BJ (cell line): ENCODE measurements around the gene COBL. TPM values are rescaled to one million over a fixed set of nuclear protein-coding genes. Genes with fewer than 3 reads are reported as not detected.

Experiments
- CTCF ChIA-PET: fragments of 350-600 bp; formaldehyde crosslinking; extraction: SDS; loops from one replicate; lab custom pipeline; 2021; ENCODE audit warnings: antibody characterized with exemption, inconsistent platforms; lab: Yijun Ruan, JAX
- POLR2A ChIA-PET: fragments of 300-600 bp; sonication (Branson Sonifier 250); formaldehyde crosslinking; extraction: SDS; loops from one replicate; lab custom pipeline; 2021; ENCODE audit warnings: antibody characterized with exemption; lab: Charles Lee
- DNase-seq: peaks from one replicate; pipeline ENCODE4 v3.0.0-alpha.2; 2011; ENCODE audit warnings: low read depth
- H3K27me3 ChIP-seq: 2 replicates; pipeline ENCODE4 v1.6.0; 2011; ENCODE audit warnings: low read length; ENCODE audit not compliant: control insufficient read depth, insufficient read depth
- H3K36me3 ChIP-seq: 2 replicates; pipeline ENCODE4 v1.5.1; 2011; ENCODE audit warnings: low read length; ENCODE audit not compliant: control insufficient read depth, insufficient read depth
- H3K4me3 ChIP-seq: 2 replicates; pipeline ENCODE4 v1.5.1; 2011; ENCODE audit warnings: low read depth, mild to moderate bottlenecking, control low read depth, low read length
- polyA plus RNA-seq: library from polyadenylated mRNA; depleted of rRNA; stranded (reverse); fragments of >200 nt; gene quantifications from 2 replicates; pipeline ENCODE4 v1.2.3, GENCODE V29; 2011
- TF ChIP-seq, protein P1 (sequence below): IDR thresholded peaks from 2 replicates; pipeline ENCODE4 v1.5.1; 2011; ENCODE audit warnings: low read depth, mild to moderate bottlenecking, control low read depth, inconsistent platforms, low read length, moderate library complexity; ENCODE audit not compliant: insufficient read depth

The COBL gene
- polyA plus RNA-seq, 1 experiment = not detected

DNA sequence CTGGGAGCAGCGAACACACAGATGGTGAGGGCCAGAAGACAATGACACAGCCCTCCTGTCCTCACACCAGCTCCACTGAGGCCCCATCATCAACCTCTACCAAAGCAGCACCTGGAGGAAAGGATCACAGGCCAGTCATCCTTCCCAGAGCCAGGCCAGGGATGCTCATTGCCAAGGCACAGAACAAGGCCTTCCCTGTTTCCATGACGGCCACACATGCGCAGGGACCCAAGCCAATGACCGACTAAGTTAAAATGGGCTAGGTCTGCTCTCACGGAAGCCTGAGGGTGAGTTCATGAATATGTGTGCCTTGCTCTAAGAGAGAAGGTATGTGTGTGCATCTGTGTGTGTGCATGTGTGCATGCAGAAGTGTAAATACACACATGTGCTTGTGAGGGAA lies 39.6 kb downstream of the COBL start:
- ChIA-PET CTCF (no interaction called here), POLR2A (no interaction called here)
- no peak for DNase-seq
- Histone ChIP-seq H3K36me3 (no peaks in the 10 kb centered on the region), H3K27me3 (no peaks in the 10 kb centered on the region), H3K4me3 (no peak overlapping the region)
- TF ChIP-seq, protein P1, sequence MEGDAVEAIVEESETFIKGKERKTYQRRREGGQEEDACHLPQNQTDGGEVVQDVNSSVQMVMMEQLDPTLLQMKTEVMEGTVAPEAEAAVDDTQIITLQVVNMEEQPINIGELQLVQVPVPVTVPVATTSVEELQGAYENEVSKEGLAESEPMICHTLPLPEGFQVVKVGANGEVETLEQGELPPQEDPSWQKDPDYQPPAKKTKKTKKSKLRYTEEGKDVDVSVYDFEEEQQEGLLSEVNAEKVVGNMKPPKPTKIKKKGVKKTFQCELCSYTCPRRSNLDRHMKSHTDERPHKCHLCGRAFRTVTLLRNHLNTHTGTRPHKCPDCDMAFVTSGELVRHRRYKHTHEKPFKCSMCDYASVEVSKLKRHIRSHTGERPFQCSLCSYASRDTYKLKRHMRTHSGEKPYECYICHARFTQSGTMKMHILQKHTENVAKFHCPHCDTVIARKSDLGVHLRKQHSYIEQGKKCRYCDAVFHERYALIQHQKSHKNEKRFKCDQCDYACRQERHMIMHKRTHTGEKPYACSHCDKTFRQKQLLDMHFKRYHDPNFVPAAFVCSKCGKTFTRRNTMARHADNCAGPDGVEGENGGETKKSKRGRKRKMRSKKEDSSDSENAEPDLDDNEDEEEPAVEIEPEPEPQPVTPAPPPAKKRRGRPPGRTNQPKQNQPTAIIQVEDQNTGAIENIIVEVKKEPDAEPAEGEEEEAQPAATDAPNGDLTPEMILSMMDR = no peak

DNA sequence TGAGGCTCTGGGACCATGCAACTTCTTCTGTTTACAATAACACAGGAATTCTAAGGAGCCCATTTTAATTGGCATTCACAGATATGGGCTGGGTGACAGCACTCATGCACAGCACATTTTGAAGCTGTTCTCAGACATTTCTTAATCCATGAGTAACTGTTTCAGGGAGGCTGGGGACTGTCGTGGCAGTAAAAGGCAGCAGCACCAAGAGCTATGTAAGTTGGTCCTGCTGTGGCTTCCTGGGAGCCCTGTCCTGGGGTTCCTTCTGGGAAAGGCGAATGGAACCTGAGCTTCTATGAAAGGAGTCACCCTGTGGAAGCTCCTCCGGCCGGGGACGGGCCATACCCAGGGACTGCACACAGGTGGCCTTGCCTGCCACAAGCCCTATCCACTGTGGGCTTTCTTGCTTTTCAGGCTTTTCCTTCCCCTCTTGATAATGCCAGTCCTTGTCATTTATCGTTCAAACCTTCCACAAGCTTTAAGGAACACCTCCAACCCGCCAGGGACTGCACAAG lies 40.5 kb downstream of the COBL start:
- no peak for DNase-seq
- POLR2A ChIA-PET = no interaction called here
- Histone ChIP-seq H3K27me3 (no peaks in the 10 kb centered on the region), H3K4me3 (no peak overlapping the region), H3K36me3 (no peaks in the 10 kb centered on the region)
- TF ChIP-seq, protein P1 = no peak
- CTCF ChIA-PET = no interaction called here

DNA sequence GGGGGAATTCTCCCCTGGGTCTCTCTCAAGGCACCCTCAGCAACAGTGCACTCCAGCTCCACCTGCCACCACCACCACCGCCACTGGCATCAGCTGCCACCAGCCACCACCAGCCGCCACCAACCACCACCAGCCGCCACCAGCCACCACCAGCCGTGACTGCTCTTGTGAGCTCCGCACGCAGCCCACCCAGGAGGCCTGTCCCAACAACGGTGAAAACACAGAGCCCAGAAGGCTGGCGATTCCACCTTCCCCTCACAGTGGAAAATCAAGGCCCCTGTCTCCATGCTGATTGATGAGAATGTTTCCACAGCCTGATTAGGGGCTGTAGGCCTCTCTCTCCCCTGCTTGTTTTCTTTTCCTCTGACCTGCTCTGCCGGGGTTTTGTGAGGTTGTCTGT lies 41.1 kb downstream of the COBL start:
- TF ChIP-seq, protein P1 = no peak
- H3K36me3 ChIP-seq = no peaks in the 10 kb centered on the region
- CTCF ChIA-PET = no interaction called here
- DNase-seq = no peak
- POLR2A ChIA-PET = no interaction called here
- H3K27me3 ChIP-seq = no peaks in the 10 kb centered on the region
- H3K4me3 ChIP-seq = no peak overlapping the region

DNA sequence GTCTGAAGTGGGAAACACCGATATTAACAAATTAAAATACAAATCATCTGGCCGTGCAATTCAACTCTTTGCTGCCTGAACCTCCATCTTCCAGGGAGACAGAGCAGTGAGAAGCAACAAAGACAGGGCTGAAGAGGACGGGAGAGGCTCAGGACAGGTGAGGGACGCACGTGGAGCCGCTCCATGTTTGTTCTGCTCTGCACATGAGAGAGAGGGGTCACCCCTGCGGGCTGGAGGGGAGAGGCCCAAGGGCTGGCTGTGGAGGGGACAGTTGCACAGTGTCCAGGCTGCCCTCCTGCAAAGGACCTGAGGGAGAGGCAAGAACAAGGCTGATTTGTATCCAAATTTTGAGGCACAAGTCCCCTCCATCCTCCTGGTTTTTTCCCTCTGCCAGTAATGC lies 41.7 kb downstream of the COBL start:
- no peaks in the 10 kb centered on the region for H3K27me3 ChIP-seq
- ChIA-PET POLR2A (no interaction called here), CTCF (no interaction called here)
- TF ChIP-seq, protein P1 = no peak
- no peak overlapping the region for H3K4me3 ChIP-seq
- H3K36me3 ChIP-seq = no peaks in the 10 kb centered on the region
- DNase-seq = no peak

DNA sequence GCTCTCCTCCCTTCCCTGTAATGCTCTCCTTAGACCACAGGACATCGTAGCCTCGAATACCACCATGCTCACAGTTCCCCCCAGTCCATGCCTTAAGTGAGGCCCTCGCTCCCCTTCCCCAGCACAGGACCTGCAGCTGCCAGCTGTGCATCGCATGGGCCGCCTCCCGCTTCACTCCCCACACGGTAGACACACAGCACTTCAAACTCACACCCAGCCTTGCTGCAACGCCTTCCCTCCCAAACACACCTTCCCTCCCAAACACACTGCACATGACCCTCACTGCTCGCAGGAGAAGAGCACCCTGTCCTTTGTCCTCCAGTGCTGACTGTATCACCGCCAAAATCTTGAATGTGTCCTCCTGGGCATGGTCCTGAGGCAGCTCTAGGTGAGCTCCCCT lies 42.6 kb downstream of the COBL start:
- ChIA-PET POLR2A (no interaction called here), CTCF (interaction anchor here (1.0 kb wide), 1 partner anchor 16 kb away, joined by 3 read pairs; no protein-coding TSS in a partner anchor)
- DNase-seq = no peak
- TF ChIP-seq, protein P1 = no peak
- Histone ChIP-seq H3K27me3 (no peaks in the 10 kb centered on the region), H3K36me3 (no peaks in the 10 kb centered on the region), H3K4me3 (no peak overlapping the region)
